ENCODE measurements around the gene PNKP.

DNA sequence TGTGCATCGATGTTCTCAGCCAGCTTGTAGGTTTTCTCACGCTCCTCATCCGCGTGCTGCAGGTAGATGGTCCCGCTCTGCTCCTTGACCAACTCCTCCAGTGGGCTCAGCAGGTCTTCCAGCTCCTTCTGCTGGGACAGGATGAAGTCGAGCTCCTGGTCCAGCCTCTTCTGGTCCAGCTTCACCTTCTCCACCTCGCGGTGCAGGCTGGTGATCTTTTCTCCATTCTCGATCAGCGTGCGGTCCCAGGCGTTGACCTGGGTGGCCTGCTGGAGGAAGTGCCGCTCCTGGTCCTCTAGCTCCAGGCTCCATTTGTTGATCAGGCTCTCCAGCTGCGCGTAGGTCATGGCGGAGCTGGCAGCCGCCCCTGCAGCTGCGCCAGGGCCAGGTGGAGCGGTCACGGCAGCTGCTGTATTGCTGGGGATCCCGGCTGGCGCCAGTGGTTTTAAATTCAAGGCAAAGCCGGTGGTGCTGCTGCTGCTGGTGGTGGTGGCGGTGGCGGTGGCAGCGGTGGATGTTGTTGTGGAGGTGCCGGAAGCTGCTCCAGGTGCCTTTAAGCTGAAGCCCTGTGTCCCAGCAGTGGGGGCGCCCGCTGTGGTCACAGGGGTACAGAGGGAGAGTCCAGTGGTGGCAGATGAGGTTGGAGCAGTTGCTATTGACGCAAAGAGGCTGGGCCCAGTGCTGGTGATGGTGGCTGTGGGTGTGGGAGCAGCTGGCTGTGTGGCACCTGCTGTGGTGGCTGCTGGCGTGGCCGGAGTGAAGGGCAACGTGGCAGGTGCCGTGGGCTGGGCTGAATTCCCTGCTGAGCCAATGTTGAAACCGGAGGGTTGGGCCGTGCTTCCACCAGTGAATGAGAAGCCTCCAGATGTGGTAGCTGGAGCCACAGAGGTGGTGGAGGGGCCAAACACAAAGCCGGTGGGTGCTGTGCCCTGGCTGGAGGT is 41.4 kb upstream of the PNKP start:
- TF ChIP-seq NFRKB (IDR thresholded peaks at IDR 0.05), result no peak
- TF ChIP-seq FOXK2 (IDR thresholded peaks at IDR 0.05), result no peak
- no peak for TF ChIP-seq SP1 (IDR thresholded peaks at IDR 0.05)
- TF ChIP-seq, protein P1, sequence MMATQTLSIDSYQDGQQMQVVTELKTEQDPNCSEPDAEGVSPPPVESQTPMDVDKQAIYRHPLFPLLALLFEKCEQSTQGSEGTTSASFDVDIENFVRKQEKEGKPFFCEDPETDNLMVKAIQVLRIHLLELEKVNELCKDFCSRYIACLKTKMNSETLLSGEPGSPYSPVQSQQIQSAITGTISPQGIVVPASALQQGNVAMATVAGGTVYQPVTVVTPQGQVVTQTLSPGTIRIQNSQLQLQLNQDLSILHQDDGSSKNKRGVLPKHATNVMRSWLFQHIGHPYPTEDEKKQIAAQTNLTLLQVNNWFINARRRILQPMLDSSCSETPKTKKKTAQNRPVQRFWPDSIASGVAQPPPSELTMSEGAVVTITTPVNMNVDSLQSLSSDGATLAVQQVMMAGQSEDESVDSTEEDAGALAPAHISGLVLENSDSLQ (IDR thresholded peaks at IDR 0.05), result no peak
- no peak for TF ChIP-seq ZNF384 (IDR thresholded peaks at IDR 0.05)
- no peak for TF ChIP-seq TARDBP (IDR thresholded peaks at IDR 0.05)
- no peak for TF ChIP-seq SUZ12 (IDR thresholded peaks at IDR 0.05)
- no peak for TF ChIP-seq FOXA1 (IDR thresholded peaks at IDR 0.05)
- TF ChIP-seq HDGF (IDR thresholded peaks at IDR 0.05; ENCODE audit: borderline replicate concordance), result no peak
- TF ChIP-seq ARNT (IDR thresholded peaks at IDR 0.05), result no peak
- no peak for TF ChIP-seq BHLHE40 (IDR thresholded peaks at IDR 0.05; ENCODE audit: borderline replicate concordance)

Data from HEK293T (cell line).